Activated naive CD8-positive, alpha-beta T cell treated with anti-CD3 and anti-CD28 coated beads for 36 hours (primary cell): Measurements from ENCODE around the gene HS3ST4. TPM values are rescaled to one million over a fixed set of nuclear protein-coding genes. Genes with fewer than 3 reads are reported as not detected.

Experiments
- DNase-seq: peaks from one replicate; pipeline ENCODE4 v3.0.0; 2021
- H3K27ac Mint-ChIP-seq: one replicate; pipeline ENCODE4 v1.8.0; 2022; ENCODE audit warnings: mild to moderate bottlenecking, moderate library complexity, mixed read lengths
- H3K27me3 Mint-ChIP-seq: one replicate; pipeline ENCODE4 v1.8.0; 2022; ENCODE audit warnings: mild to moderate bottlenecking, mixed read lengths
- H3K36me3 Mint-ChIP-seq: one replicate; pipeline ENCODE4 v1.8.0; 2021; ENCODE audit warnings: mild to moderate bottlenecking, mixed read lengths
- H3K4me1 Mint-ChIP-seq: one replicate; pipeline ENCODE4 v1.8.0; 2021; ENCODE audit warnings: mixed read lengths
- H3K4me3 Mint-ChIP-seq: one replicate; pipeline ENCODE4 v1.8.0; 2022; ENCODE audit warnings: mild to moderate bottlenecking, moderate library complexity, mixed read lengths
- H3K9me3 Mint-ChIP-seq: one replicate; pipeline ENCODE4 v1.8.0; 2022; ENCODE audit warnings: mixed read lengths
- total RNA-seq, 2 experiments: library from RNA; stranded (reverse); gene quantifications; one replicate each; pipeline ENCODE4 v1.2.3, GENCODE V29; 2021

HS3ST4 gene
- total RNA-seq, 2 experiments from 2014 or later: not detected

DNA sequence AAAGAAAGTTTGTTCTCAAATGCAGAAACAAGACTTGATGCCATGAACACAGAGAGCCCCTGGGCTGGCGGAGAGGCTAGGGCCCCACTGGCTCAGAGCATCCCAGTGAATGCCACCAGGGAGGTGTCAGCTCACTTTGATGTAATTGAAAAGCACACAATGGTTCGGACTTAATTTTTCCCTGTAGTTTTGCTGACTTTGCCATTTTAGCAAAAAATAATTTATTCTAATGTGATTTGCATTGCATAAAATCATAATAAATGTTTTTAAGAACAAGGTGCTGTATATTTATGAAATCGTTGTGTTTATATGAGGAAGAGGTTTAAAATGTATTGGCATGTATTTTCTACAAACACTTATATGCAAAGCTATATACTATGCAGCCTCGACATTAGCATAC lies 140.5 kb downstream of the HS3ST4 start:
- DNase-seq: no peak
- Mint-ChIP-seq H3K4me3 (no peak overlapping the region), H3K9me3 (no peaks in the 10 kb centered on the region), H3K36me3 (no peaks in the 10 kb centered on the region), H3K4me1 (no peaks in the 10 kb centered on the region), H3K27me3 (peaks cover 19% of the 10 kb centered on the region), H3K27ac (no peak overlapping the region)

DNA sequence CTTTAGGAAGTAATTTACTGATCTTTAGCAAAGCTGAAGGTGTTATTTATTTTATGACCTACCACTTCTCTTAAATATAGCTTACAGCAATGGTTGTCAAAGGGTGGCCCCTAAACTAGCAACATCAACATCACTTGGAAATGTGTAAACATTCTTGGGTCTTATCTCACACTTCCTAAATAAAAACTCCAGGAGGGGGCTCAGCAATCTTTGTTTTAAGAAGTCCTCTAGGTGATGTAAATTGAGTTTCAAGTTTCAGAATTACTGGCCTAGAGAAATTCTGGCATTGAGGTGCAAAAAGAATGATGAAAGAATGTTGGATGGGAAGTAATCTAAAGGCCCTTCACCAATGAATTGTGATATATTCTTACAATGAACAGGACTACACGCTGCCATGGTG lies 142.3 kb downstream of the HS3ST4 start:
- H3K36me3 Mint-ChIP-seq: no peaks in the 10 kb centered on the region
- no peak for DNase-seq
- H3K9me3 Mint-ChIP-seq: no peaks in the 10 kb centered on the region
- H3K4me1 Mint-ChIP-seq: peaks cover 2% of the 10 kb centered on the region
- H3K27ac Mint-ChIP-seq: no peak overlapping the region
- no peak overlapping the region for H3K4me3 Mint-ChIP-seq
- peaks cover 29% of the 10 kb centered on the region for H3K27me3 Mint-ChIP-seq

DNA sequence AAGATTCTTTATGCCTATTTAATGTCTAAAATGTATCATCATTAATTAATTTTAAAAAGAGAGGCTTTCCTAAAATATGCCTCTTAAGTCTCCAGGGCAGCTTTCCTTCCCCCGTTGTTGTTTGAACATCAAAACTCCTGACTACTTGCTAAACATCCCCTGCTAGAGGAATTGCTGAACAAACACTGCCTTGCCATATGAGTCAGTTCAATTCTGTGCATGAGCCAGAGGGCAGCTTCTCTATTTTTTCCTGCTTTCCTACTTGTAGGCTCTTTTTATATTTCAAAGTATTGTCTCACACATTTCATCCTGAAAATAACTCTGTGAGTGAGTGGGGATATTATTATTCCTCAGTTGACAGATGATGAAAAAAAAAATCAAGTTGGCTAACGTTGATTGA lies 143.4 kb downstream of the HS3ST4 start:
- peaks cover 29% of the 10 kb centered on the region for H3K27me3 Mint-ChIP-seq
- no peak for DNase-seq
- H3K27ac Mint-ChIP-seq: no peak overlapping the region
- H3K4me1 Mint-ChIP-seq: peaks cover 2% of the 10 kb centered on the region
- H3K36me3 Mint-ChIP-seq: no peaks in the 10 kb centered on the region
- H3K4me3 Mint-ChIP-seq: no peak overlapping the region
- no peaks in the 10 kb centered on the region for H3K9me3 Mint-ChIP-seq

DNA sequence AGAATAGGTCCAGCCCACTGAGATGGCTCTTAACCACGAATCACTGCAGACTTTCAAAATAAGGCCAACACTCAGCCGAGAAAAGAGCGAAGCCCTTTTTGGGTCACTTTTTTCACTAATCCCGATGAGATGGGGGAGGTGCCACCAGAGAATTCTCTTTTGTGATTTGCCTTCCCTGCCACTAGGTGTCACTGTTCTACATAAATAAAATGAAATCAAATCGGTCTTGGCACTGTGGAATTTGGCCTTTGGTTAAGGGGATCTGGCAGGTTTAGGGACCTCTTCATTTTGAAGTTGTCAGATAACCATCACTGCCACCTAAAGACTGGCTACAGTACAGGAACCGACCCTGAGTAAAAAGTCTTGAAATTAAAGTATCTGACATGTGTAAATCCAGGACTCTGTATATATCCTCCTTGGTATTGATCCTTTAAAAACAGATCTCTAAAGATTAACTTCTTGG lies 147.0 kb downstream of the HS3ST4 start:
- DNase-seq: peak; percentile 4
- no peak overlapping the region for H3K4me3 Mint-ChIP-seq
- H3K27me3 Mint-ChIP-seq: peaks cover 27% of the 10 kb centered on the region
- no peak overlapping the region for H3K27ac Mint-ChIP-seq
- peaks cover 2% of the 10 kb centered on the region for H3K4me1 Mint-ChIP-seq
- H3K36me3 Mint-ChIP-seq: no peaks in the 10 kb centered on the region
- no peaks in the 10 kb centered on the region for H3K9me3 Mint-ChIP-seq

DNA sequence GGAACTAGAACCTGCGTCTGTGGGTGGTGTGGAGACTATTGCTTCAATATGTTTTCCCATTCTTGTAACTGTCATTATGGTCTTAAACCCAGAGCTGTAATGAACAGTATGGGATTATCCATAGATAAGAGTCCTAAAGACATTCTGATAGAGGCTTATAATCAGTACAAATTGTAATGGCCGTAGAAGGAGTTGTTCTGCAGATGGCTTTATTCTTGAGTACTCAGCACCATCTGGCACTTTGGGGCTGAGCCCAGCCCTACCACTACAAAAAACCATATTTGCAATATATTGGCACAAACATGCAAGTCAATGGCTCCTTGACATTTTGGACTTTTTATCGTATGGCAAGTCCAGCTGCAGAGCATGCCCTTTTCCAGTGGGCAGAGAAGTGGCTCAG lies 150.0 kb downstream of the HS3ST4 start:
- Mint-ChIP-seq H3K4me3 (no peak overlapping the region), H3K36me3 (no peaks in the 10 kb centered on the region), H3K27ac (no peak overlapping the region), H3K9me3 (peaks cover 4% of the 10 kb centered on the region), H3K27me3 (peaks cover 25% of the 10 kb centered on the region), H3K4me1 (peaks cover 2% of the 10 kb centered on the region)
- DNase-seq: no peak

DNA sequence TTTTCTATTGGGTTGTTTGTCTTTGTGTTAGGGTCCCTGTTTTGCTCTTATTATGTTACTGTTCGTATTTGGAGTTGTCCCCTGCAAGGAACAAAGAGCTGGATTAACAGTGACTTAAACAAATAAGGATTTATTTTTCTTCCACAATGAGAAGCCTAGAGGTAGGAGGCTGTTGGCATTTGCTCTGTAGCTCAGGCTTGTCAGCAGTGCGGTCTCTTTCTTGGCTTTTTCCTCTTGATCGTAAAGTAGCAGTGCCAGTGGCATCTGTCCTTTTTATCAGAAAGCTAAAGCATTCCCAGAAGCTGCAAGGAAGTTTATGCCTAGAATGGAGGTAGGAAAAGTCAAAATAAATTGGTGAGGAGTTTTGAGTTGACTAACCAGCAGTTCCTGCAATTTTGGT lies 154.1 kb downstream of the HS3ST4 start:
- H3K27me3 Mint-ChIP-seq: peaks cover 21% of the 10 kb centered on the region
- H3K4me1 Mint-ChIP-seq: no peaks in the 10 kb centered on the region
- H3K9me3 Mint-ChIP-seq: peaks cover 4% of the 10 kb centered on the region
- H3K4me3 Mint-ChIP-seq: no peak overlapping the region
- no peak overlapping the region for H3K27ac Mint-ChIP-seq
- no peak for DNase-seq
- no peaks in the 10 kb centered on the region for H3K36me3 Mint-ChIP-seq

DNA sequence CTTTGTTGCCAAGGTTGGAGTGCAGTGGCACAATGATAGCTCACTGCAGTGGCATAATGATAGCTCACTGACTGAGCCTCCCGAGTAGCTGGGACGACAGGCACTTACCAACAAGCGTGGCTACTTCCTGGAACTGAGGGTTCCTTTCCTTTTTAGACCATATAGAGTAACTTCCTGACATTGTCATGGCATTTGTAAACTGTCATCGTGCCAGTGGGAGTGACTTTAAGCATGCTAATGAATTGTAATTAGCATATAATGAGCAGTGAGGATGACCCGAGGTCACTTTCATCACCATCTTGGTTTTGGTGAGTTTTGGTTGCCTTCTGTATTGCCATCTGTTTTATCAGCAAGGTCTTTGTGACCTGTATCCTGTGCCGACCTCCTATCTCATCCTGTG lies 162.4 kb downstream of the HS3ST4 start:
- Mint-ChIP-seq H3K27ac (no peak overlapping the region), H3K9me3 (peaks cover 7% of the 10 kb centered on the region), H3K4me1 (no peaks in the 10 kb centered on the region), H3K27me3 (peaks cover 53% of the 10 kb centered on the region), H3K36me3 (no peaks in the 10 kb centered on the region), H3K4me3 (no peak overlapping the region)
- no peak for DNase-seq

DNA sequence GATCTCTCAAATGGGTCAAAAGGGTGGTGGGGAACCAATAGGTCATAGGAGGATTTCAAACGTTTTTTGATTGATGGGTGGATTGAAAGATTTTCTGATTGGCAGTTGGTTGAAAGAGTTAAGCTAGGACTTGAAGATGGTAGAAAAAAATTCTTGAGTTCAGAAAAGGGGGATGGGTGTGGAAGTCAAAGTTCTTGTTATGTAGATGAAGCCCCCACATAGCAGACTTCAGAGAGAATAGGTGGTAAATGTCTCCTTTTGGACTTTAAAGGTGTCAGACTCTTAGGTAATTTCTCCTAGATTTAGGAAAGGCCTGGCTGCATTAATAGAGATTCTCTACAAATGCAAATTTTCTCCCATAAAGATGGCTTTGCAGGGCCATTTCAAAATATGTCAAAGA lies 163.3 kb downstream of the HS3ST4 start:
- H3K9me3 Mint-ChIP-seq: peaks cover 7% of the 10 kb centered on the region
- no peaks in the 10 kb centered on the region for H3K36me3 Mint-ChIP-seq
- H3K4me3 Mint-ChIP-seq: no peak overlapping the region
- H3K4me1 Mint-ChIP-seq: no peaks in the 10 kb centered on the region
- H3K27ac Mint-ChIP-seq: no peak overlapping the region
- no peak for DNase-seq
- H3K27me3 Mint-ChIP-seq: peaks cover 56% of the 10 kb centered on the region

DNA sequence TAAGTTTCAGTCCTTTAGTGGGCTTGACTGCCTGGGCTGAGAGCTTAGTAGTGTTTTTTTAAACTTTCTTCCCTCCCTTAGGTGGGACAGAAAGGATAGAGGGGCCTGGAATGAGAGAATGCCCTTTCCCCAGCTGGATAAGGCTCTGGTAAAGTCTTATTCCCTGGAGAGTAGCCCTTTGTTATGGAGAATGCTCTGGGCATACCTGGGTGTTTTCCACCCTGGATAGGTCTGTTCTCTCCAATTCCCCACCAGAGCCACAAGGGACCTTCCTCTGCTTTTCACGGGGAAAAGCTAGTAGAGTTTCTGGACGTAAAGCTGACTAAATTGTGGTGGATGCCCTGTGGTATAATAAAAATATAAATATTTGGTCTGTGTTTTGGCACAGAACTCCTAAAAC lies 164.1 kb downstream of the HS3ST4 start:
- no peak for DNase-seq
- Mint-ChIP-seq H3K27me3 (peaks cover 59% of the 10 kb centered on the region), H3K4me3 (no peak overlapping the region), H3K36me3 (no peaks in the 10 kb centered on the region), H3K9me3 (peaks cover 7% of the 10 kb centered on the region), H3K4me1 (no peaks in the 10 kb centered on the region), H3K27ac (no peak overlapping the region)

DNA sequence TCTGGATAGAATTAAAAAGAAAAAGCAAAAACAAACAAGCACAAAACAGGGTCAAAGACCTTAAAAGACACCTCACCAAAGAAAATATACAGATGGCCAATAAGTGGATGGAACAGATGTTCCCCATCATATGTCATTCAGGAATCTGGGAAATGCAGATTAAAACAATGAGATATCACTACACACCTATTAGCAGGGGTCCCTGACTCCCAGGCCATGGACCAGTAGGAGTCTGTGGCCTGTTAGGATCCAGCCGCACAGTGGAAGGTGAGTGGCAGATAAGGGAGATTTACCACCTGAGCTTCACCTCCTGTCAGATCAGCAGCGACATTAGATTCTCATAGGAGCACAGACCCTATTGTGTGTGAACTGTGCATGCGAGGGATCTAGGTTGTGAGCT lies 167.9 kb downstream of the HS3ST4 start:
- peaks cover 7% of the 10 kb centered on the region for H3K9me3 Mint-ChIP-seq
- no peaks in the 10 kb centered on the region for H3K36me3 Mint-ChIP-seq
- H3K27ac Mint-ChIP-seq: no peak overlapping the region
- no peak for DNase-seq
- no peaks in the 10 kb centered on the region for H3K4me1 Mint-ChIP-seq
- peaks cover 56% of the 10 kb centered on the region for H3K27me3 Mint-ChIP-seq
- no peak overlapping the region for H3K4me3 Mint-ChIP-seq

DNA sequence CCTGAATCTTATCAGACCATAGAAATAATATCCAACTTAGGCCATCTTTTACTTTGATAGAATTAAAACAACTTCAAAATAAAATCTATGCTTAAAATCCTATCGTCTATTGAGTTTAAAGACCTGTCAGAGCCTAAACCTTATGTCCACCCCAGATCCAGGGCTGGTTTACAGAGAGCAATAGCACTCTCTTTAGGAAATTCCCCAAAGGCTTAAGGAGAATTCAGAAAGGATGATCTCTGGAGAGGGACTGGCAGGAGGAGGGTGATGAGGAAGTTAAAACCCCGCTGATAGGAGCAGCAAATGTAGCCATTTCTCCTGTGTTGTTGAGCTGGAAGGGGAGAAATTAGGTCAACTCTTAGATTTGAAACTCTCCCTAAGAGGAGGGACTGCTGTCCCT lies 175.3 kb downstream of the HS3ST4 start:
- Mint-ChIP-seq H3K27me3 (peaks cover 19% of the 10 kb centered on the region), H3K4me3 (no peak overlapping the region), H3K36me3 (no peaks in the 10 kb centered on the region), H3K9me3 (peaks cover 2% of the 10 kb centered on the region), H3K27ac (no peak overlapping the region), H3K4me1 (no peaks in the 10 kb centered on the region)
- no peak for DNase-seq

DNA sequence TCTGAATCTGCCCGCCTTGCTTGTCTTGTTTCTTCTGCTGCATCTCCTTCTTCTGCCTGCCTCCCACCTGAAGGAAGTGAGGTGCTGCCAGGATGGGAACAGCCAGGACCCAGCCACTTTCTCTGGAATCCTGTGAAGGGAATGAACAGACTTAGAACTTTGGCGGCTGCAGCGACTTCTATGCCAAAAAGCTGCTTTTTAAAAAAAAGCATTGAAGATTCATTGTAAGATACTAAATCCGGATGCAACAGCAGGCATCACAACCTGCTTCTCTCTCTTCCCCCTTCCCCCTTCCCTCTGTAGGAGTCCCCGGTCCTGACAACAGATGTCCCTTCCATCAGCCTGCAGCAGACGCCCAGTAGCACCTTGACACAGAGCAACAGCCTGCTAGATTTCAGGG lies 176.3 kb downstream of the HS3ST4 start:
- Mint-ChIP-seq H3K27ac (no peak overlapping the region), H3K36me3 (no peaks in the 10 kb centered on the region), H3K4me1 (no peaks in the 10 kb centered on the region), H3K27me3 (peaks cover 19% of the 10 kb centered on the region), H3K4me3 (no peak overlapping the region), H3K9me3 (peaks cover 2% of the 10 kb centered on the region)
- no peak for DNase-seq

DNA sequence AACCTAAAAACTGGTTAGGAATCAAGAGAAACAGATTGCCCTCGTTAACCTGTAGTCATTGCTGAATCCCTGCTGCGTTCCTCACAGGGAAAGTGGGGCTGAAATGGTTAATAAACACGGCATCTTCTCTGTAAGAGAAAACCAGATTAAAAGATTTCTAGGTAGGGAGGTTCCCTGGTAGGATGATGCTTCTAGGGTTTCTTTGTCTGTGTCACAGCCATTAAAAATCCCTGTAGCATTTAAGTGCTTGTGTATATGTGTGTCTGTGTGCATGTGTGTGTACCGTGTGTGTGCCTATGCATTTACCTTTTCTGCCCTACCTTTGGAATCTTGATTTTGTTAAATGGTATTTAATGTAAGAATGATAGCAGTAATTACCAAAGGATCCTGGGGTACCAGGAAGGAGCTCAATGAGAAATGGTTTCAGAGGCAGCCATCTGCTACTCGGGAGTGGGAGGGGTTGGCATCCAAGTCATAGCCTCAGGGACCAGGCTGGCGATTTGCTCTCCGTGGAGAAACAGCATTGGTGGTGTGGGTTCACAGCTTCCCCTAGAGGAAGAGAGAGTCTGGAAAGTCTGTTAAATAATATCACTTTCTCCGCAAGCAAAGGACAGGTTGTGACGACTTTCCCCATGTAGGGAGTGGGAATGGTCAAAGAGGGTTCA lies 177.1 kb downstream of the HS3ST4 start:
- H3K4me1 Mint-ChIP-seq: no peaks in the 10 kb centered on the region
- H3K27ac Mint-ChIP-seq: no peak overlapping the region
- H3K27me3 Mint-ChIP-seq: peaks cover 16% of the 10 kb centered on the region
- no peak for DNase-seq
- H3K36me3 Mint-ChIP-seq: no peaks in the 10 kb centered on the region
- no peak overlapping the region for H3K4me3 Mint-ChIP-seq
- peaks cover 2% of the 10 kb centered on the region for H3K9me3 Mint-ChIP-seq

DNA sequence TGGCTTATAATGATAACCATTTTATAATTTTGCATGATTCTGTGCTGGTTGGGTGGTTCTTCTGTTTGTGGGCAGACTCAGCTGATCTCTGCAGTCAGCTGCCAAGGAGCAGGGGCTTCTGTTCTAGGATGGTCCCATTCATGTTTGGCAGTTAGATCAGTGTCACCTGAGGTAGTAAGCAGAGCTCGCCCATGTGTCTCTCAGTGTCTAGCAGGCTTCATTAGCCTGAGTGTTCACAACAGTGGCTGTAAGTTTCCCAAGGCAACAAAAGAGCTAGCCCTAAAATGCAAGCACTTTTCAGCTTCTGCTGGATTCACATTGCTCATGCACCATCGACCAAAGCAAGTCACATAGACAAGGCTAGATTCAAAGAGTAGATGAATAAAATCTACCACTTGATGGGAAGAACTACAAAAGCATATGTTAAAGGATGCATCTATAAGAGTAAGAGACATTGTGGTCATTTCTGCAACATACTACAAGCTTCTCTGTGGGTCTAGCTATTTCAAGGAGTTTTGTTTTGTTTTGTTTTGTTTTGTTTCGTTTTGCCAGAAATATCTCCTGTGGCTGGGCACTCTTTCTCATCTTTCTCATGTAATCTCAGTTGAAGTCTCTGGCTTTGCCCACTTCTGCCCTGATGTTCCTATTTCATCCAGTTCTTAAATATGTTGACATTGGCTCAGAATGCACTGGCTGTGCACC lies 180.8 kb downstream of the HS3ST4 start:
- no peaks in the 10 kb centered on the region for H3K36me3 Mint-ChIP-seq
- no peak overlapping the region for H3K4me3 Mint-ChIP-seq
- H3K27me3 Mint-ChIP-seq: peaks cover 5% of the 10 kb centered on the region

DNA sequence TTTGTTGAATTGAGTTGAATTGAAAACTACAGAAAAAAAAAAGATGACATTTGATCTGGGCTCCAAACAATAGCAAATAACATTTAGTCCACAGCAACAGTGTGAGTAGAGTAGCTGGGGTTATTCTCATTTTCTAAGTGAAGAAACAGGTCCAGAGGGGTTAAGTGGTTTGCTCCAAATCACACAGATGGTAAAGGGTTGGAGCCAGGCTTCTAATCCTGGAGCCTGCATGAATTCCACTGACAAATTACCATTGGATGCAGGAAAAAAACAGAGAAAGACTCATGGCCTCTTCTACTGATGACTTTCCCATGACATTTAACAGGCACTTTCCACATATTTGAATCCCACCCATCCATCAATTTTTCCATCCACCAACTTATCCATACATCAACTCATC lies 182.4 kb downstream of the HS3ST4 start:
- no peak overlapping the region for H3K4me3 Mint-ChIP-seq
- H3K27me3 Mint-ChIP-seq: no peaks in the 10 kb centered on the region
- DNase-seq: no peak
- H3K36me3 Mint-ChIP-seq: no peaks in the 10 kb centered on the region
- H3K27ac Mint-ChIP-seq: no peak overlapping the region
- H3K4me1 Mint-ChIP-seq: no peaks in the 10 kb centered on the region
- H3K9me3 Mint-ChIP-seq: no peaks in the 10 kb centered on the region

More for the DNA sequence above, 180.8 kb downstream of the HS3ST4 start:
- Mint-ChIP-seq H3K27ac (no peak overlapping the region), H3K4me1 (no peaks in the 10 kb centered on the region), H3K9me3 (no peaks in the 10 kb centered on the region)
- DNase-seq: no peak
